Skeletal muscle satellite cell (primary cell): ENCODE data around the gene RARG.
"Not testable (repeated sequence)": the region's sequence is repeated elsewhere in the genome, so short reads cannot be mapped to it uniquely, and the experiment has no call there.

ENCODE experiments used
- H3K27me3 ChIP-seq: 2 replicates; pipeline ENCODE4 v1.7.0; 2013; ENCODE audit warnings: low read length; ENCODE audit not compliant: control insufficient read depth, insufficient read depth
- H3K36me3 ChIP-seq: 2 replicates; pipeline ENCODE4 v1.7.0; 2013; ENCODE audit warnings: mild to moderate bottlenecking, control low read depth, low read length; ENCODE audit not compliant: insufficient read depth
- H3K4me1 ChIP-seq: 2 replicates; pipeline ENCODE4 v1.7.0; 2013; ENCODE audit warnings: low read length; ENCODE audit not compliant: control insufficient read depth, insufficient read depth
- H3K4me2 ChIP-seq: 2 replicates; pipeline ENCODE4 v1.7.0; 2013; ENCODE audit warnings: mild to moderate bottlenecking, low read length
- H3K4me3 ChIP-seq: 2 replicates; pipeline ENCODE4 v1.7.0; 2013; ENCODE audit warnings: low read length
- H3K9ac ChIP-seq: 2 replicates; pipeline ENCODE4 v1.7.0; 2013; ENCODE audit warnings: mild to moderate bottlenecking, low read depth, low read length, moderate library complexity
- H3K9me3 ChIP-seq: replicated peaks from 2 replicates; pipeline ENCODE4 v1.7.0; 2013; ENCODE audit warnings: mild to moderate bottlenecking, control low read depth, low read length

Gene RARG

GRCh38 chr12:53170215-53170614, 61.8 kb downstream of the RARG start:
- no peak overlapping the region for H3K9ac ChIP-seq
- H3K9me3 ChIP-seq, result no peaks in the 10 kb centered on the region
- H3K27me3 ChIP-seq, result no peaks in the 10 kb centered on the region
- H3K4me3 ChIP-seq, result no peak overlapping the region
- H3K4me2 ChIP-seq, result no peak overlapping the region
- peaks cover 10% of the 10 kb centered on the region for H3K36me3 ChIP-seq
- H3K4me1 ChIP-seq, result peaks cover 11% of the 10 kb centered on the region

GRCh38 chr12:53169644-53170043, 62.4 kb downstream of the RARG start:
- peaks cover 5% of the 10 kb centered on the region for H3K4me1 ChIP-seq
- no peaks in the 10 kb centered on the region for H3K27me3 ChIP-seq
- H3K9me3 ChIP-seq, result no peaks in the 10 kb centered on the region
- H3K9ac ChIP-seq, result no peak overlapping the region
- peaks cover 10% of the 10 kb centered on the region for H3K36me3 ChIP-seq
- H3K4me3 ChIP-seq, result no peak overlapping the region
- no peak overlapping the region for H3K4me2 ChIP-seq

- no peaks in the 10 kb centered on the region for H3K9me3 ChIP-seq
- H3K4me2 ChIP-seq, result no peak overlapping the region
- no peak overlapping the region for H3K9ac ChIP-seq
- peaks cover 10% of the 10 kb centered on the region for H3K36me3 ChIP-seq
- no peaks in the 10 kb centered on the region for H3K27me3 ChIP-seq
- H3K4me3 ChIP-seq, result no peak overlapping the region
- H3K4me1 ChIP-seq, result peaks cover 4% of the 10 kb centered on the region
Measured at GRCh38 chr12:53166837-53167236, 65.2 kb downstream of the RARG start.

GRCh38 chr12:53163008-53163407, 69.0 kb downstream of the RARG start:
- H3K36me3 ChIP-seq, H3K27me3 ChIP-seq, H3K4me2 ChIP-seq, H3K9me3 ChIP-seq, H3K9ac ChIP-seq, H3K4me3 ChIP-seq, H3K4me1 ChIP-seq: not testable (repeated sequence)

GRCh38 chr12:53161119-53161911, 70.7 kb downstream of the RARG start:
- H3K4me3 ChIP-seq, result no peak overlapping the region
- H3K4me1 ChIP-seq, result no peaks in the 10 kb centered on the region
- H3K9ac ChIP-seq, result no peak overlapping the region
- H3K27me3 ChIP-seq, result no peaks in the 10 kb centered on the region
- H3K36me3 ChIP-seq, result no peaks in the 10 kb centered on the region
- H3K9me3 ChIP-seq, result no peaks in the 10 kb centered on the region
- H3K4me2 ChIP-seq, result no peak overlapping the region

GRCh38 chr12:53160673-53161072, 71.3 kb downstream of the RARG start:
- Histone ChIP-seq H3K27me3 (no peaks in the 10 kb centered on the region), H3K4me3 (no peak overlapping the region), H3K36me3 (no peaks in the 10 kb centered on the region), H3K4me2 (no peak overlapping the region), H3K4me1 (no peaks in the 10 kb centered on the region), H3K9me3 (no peaks in the 10 kb centered on the region), H3K9ac (no peak overlapping the region)
